HG03571 (cell line): Measurements from ENCODE around the gene LBHD2.
"Not testable (repeated sequence)": the region's sequence is repeated elsewhere in the genome, so short reads cannot be mapped to it uniquely, and the experiment has no call there.

ENCODE experiments used
- ATAC-seq: cut with Tn5 transposase; IDR thresholded peaks from one replicate; pipeline ENCODE4 v1.9.1; 2021; ENCODE audit not compliant: unreplicated experiment

Gene LBHD2

GRCh38 chr14:103118018-103118662, 34.1 kb downstream of the LBHD2 start:
- no peak for ATAC-seq

GRCh38 chr14:103118663-103119404, 34.8 kb downstream of the LBHD2 start:
- no peak for ATAC-seq

- not testable (repeated sequence) for ATAC-seq
Observed at GRCh38 chr14:103119527-103119926, 35.5 kb downstream of the LBHD2 start.

- no peak for ATAC-seq
Observed at GRCh38 chr14:103121121-103121845, 37.3 kb downstream of the LBHD2 start.

- ATAC-seq = no peak
Observed at GRCh38 chr14:103121846-103122584, 38.0 kb downstream of the LBHD2 start.

- no peak for ATAC-seq
Observed at GRCh38 chr14:103122585-103122946, 38.6 kb downstream of the LBHD2 start.

GRCh38 chr14:103122947-103123633, 39.1 kb downstream of the LBHD2 start, which contains the start of gene TNFAIP2:
Gene TNFAIP2 (plus strand): TSS chr14:103123461. CDS start chr14:103126458, 2,997 bp downstream.
- no peak for ATAC-seq

- no peak for ATAC-seq
Observed at GRCh38 chr14:103123634-103124500, 39.9 kb downstream of the LBHD2 start.

GRCh38 chr14:103124501-103125001, 40.5 kb downstream of the LBHD2 start:
- ATAC-seq = no peak

GRCh38 chr14:103125098-103126070, 41.4 kb downstream of the LBHD2 start:
- no peak for ATAC-seq

- no peak for ATAC-seq
Observed at GRCh38 chr14:103126088-103126872, 42.3 kb downstream of the LBHD2 start.

GRCh38 chr14:103126873-103127304, 42.9 kb downstream of the LBHD2 start:
- ATAC-seq = no peak

- ATAC-seq = no peak
Observed at GRCh38 chr14:103127356-103127755, 43.3 kb downstream of the LBHD2 start.

GRCh38 chr14:103127861-103128598, 44.0 kb downstream of the LBHD2 start:
- ATAC-seq = no peak

GRCh38 chr14:103128631-103129300, 44.8 kb downstream of the LBHD2 start:
- no peak for ATAC-seq

GRCh38 chr14:103129301-103130016, 45.4 kb downstream of the LBHD2 start:
- ATAC-seq = no peak
